OCI-LY3 (cell line): ENCODE measurements around the gene CSRP1.

Experiments
- CTCF ChIP-seq: fragments of 200-600, 300-600 bp; sonication (generic); IDR thresholded peaks from 2 replicates; pipeline ENCODE4 v1.5.1; 2014; ENCODE audit warnings: antibody characterized with exemption, low read length, low read depth
- EZH2phosphoT487 ChIP-seq: fragments of 200-600 bp; shearing (Covaris generic); IDR thresholded peaks from 2 replicates; pipeline ENCODE4 v1.6.1; 2018; ENCODE audit warnings: antibody characterized with exemption, mixed run types, low read depth

GRCh38 chr1:201466492-201466891 is 40.4 kb downstream of the CSRP1 start:
- TF ChIP-seq CTCF (no peak), EZH2phosphoT487 (no peak)
